Esophagus mucosa (tissue), 1 donor: ENCODE measurements around the gene ARL8A. TPM values are rescaled to one million over a fixed set of nuclear protein-coding genes. Genes with fewer than 3 reads are reported as not detected.
"Not testable (repeated sequence)": the region's sequence is repeated elsewhere in the genome, so short reads cannot be mapped to it uniquely, and the experiment has no call there.

ENCODE experiments used
- ATAC-seq: fragments of 200-7000 bp; cut with Tn5 transposase; one replicate; pipeline ENCODE4 v1.9.1; 2020
- total RNA-seq: library from RNA; stranded (reverse); gene quantifications from one replicate; pipeline ENCODE4 v1.2.4, GENCODE V29; 2023
- donor health status: DM: yes; HTN: yes; CAD: no.

Gene ARL8A
- total RNA-seq, 1 donor from 2014 or later, result 38.3 TPM

GRCh38 chr1:202173993-202174392 lies 29.5 kb upstream of the ARL8A start:
- no peak for ATAC-seq

- no peak for ATAC-seq
These were observed 27.4 kb upstream of the ARL8A start for GRCh38 chr1:202172015-202172355.

- peak; percentile 8 for ATAC-seq
These were observed 26.9 kb upstream of the ARL8A start for GRCh38 chr1:202171292-202172014.

GRCh38 chr1:202170726-202171125 lies 26.2 kb upstream of the ARL8A start:
- no peak for ATAC-seq

- no peak for ATAC-seq
These were observed 24.3 kb upstream of the ARL8A start for GRCh38 chr1:202168861-202169260.

- no peak for ATAC-seq
These were observed 23.3 kb upstream of the ARL8A start for GRCh38 chr1:202167708-202168415.

- ATAC-seq, result not testable (repeated sequence)
These were observed 22.5 kb upstream of the ARL8A start for GRCh38 chr1:202167054-202167453.

GRCh38 chr1:202165942-202166843 lies 21.7 kb upstream of the ARL8A start:
- ATAC-seq, result no peak

GRCh38 chr1:202165267-202165941 lies 20.9 kb upstream of the ARL8A start:
- no peak for ATAC-seq

GRCh38 chr1:202164271-202165037 lies 19.9 kb upstream of the ARL8A start:
- ATAC-seq, result peak; percentile 25

GRCh38 chr1:202163281-202164270 lies 19.0 kb upstream of the ARL8A start:
- no peak for ATAC-seq

GRCh38 chr1:202162418-202163280 lies 18.1 kb upstream of the ARL8A start:
- no peak for ATAC-seq

GRCh38 chr1:202162047-202162417 lies 17.5 kb upstream of the ARL8A start:
- no peak for ATAC-seq

GRCh38 chr1:202161151-202162046 lies 16.9 kb upstream of the ARL8A start:
- no peak for ATAC-seq

- peak; percentile 28 for ATAC-seq
These were observed 15.9 kb upstream of the ARL8A start, which contains the start of gene PTPN7 for GRCh38 chr1:202160377-202160940. Gene PTPN7, minus strand, starts transcription at chr1:202160602. Its CDS starts 1,200 bp downstream, at chr1:202159402.

- no peak for ATAC-seq
These were observed 15.2 kb upstream of the ARL8A start for GRCh38 chr1:202159534-202160371.
